ENCODE results near the gene PIEZO1.

- TF ChIP-seq, protein P1, sequence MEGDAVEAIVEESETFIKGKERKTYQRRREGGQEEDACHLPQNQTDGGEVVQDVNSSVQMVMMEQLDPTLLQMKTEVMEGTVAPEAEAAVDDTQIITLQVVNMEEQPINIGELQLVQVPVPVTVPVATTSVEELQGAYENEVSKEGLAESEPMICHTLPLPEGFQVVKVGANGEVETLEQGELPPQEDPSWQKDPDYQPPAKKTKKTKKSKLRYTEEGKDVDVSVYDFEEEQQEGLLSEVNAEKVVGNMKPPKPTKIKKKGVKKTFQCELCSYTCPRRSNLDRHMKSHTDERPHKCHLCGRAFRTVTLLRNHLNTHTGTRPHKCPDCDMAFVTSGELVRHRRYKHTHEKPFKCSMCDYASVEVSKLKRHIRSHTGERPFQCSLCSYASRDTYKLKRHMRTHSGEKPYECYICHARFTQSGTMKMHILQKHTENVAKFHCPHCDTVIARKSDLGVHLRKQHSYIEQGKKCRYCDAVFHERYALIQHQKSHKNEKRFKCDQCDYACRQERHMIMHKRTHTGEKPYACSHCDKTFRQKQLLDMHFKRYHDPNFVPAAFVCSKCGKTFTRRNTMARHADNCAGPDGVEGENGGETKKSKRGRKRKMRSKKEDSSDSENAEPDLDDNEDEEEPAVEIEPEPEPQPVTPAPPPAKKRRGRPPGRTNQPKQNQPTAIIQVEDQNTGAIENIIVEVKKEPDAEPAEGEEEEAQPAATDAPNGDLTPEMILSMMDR (IDR thresholded peaks at IDR 0.05), result no peak
- no peak for TF ChIP-seq EZH2 (IDR thresholded peaks at IDR 0.05; ENCODE audit: borderline replicate concordance, insufficient read depth, low read depth, low read length, poor library complexity, severe bottlenecking)
Measured at GRCh38 chr16:88697116-88697830, 87.7 kb downstream of the PIEZO1 start.

All from B cell (primary cell).